Tibial nerve (tissue), 4 donors: ENCODE measurements around the gene ZDHHC18.

Experiments used
- EP300 ChIP-seq, 2 donors: sonication (generic); formaldehyde crosslinking; IDR thresholded peaks; one replicate each; pipeline ENCODE4 v1.6.1; 2017; ENCODE audit warnings: antibody characterized with exemption in 2 of 2, mild to moderate bottlenecking in 1 of 2
- POLR2A ChIP-seq, 2 donors: fragments of 450-650 bp; IDR thresholded peaks; one replicate each; pipeline ENCODE4 v1.6.1; 2017; ENCODE audit warnings: antibody characterized with exemption in 2 of 2, mild to moderate bottlenecking in 2 of 2, moderate library complexity in 2 of 2
- TF ChIP-seq, protein P1 (sequence below), 5 experiments: fragments of 200-600 bp in 3 of 5; fragments of 450-650 bp in 2 of 5; sonication (generic) in 3 of 5; IDR thresholded peaks; one replicate each; pipeline ENCODE4 v1.5.1; 2016 to 2019; ENCODE audit warnings: antibody characterized with exemption in 5 of 5, mild to moderate bottlenecking in 3 of 5, moderate library complexity in 2 of 5

DNA sequence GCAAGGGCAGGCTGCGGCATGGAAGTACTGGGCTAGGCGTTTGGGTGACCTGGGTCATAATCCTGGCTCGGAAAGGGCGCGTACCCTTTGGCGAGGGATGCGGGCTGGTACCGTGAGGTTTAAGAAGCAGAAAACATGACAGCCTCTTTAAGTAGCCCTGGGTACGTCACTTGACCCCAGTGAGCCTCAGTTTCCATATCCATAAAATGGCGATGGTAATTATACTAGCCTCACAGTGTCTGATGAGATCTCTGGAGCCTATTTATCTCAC lies 38.0 kb upstream of the ZDHHC18 start:
- TF ChIP-seq, protein P1, sequence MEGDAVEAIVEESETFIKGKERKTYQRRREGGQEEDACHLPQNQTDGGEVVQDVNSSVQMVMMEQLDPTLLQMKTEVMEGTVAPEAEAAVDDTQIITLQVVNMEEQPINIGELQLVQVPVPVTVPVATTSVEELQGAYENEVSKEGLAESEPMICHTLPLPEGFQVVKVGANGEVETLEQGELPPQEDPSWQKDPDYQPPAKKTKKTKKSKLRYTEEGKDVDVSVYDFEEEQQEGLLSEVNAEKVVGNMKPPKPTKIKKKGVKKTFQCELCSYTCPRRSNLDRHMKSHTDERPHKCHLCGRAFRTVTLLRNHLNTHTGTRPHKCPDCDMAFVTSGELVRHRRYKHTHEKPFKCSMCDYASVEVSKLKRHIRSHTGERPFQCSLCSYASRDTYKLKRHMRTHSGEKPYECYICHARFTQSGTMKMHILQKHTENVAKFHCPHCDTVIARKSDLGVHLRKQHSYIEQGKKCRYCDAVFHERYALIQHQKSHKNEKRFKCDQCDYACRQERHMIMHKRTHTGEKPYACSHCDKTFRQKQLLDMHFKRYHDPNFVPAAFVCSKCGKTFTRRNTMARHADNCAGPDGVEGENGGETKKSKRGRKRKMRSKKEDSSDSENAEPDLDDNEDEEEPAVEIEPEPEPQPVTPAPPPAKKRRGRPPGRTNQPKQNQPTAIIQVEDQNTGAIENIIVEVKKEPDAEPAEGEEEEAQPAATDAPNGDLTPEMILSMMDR (IDR thresholded peaks at IDR 0.05) = no peak
- TF ChIP-seq POLR2A (IDR thresholded peaks at IDR 0.05) (no peak), EP300 (IDR thresholded peaks at IDR 0.05) (no peak)
